ENCODE measurements around the gene TRIM28.
A peak's percentile ranks its signal among the peaks of the same experiment; 100 is the strongest.
"Not testable (repeated sequence)": the region's sequence is repeated elsewhere in the genome, so short reads cannot be mapped to it uniquely, and the experiment has no call there.

TRIM28 gene

DNA sequence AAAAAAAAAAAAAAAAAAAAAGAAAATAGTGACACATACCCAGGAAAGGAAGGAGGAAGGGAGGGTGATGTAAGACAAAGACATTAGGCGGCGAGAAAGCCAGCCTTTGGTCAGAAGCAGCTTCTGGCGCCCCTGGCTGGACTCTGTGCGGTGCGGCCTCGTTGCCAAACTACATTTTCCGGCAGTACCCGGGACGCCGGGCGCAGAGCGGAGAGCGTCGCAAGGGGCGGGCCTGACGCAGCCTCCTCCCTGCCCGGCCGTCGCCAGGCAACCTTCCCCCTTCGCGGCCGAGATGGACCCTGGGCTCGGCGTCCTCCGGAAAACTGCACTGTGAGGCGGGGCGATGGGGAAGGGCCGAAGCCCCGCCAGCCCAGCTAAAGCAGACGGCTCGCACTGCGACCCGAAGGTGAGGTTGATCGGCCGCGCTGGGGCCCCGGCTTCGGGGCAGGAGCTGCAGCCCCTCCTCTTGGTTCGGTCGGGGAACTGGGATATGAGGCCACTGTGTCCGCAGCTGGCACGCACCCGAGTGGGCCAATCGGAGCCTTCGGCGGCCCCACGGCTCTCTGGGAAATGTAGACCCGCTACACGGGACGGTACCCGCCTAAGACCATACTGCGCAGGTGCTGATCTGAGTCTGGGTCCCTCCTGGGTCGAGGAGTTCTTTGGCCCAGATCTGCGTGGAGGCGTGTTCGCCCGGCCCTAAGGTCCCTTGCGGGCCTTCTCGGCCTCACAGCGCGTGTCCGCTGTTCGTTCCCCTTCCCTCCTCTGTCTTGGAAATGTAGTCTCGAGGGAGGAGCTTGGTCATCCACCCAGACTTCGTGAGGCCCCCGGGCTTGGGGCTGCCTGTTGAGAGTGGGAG is 31.5 kb downstream of the TRIM28 start:
- peak; percentile 100 for DNase-seq

DNA sequence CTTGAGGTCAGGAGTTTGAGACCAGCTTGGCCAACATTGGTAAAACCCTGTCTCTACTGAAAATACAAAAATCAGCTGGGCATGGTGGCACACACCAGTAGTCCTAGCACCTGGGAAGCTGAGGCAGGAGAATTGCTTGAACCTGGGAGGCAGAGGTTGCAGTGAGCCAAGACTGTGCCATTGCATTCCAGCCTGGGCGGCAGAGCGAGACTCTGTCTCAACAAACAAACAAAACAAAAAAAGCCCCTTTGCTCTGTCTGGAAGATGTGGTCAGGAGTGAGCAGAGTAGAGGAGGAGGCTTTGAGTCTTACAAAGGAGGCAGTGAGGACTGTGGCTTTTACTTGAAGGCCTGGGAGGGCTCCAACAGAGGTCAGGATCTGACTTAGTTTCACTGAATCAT is 33.7 kb downstream of the TRIM28 start:
- not testable (repeated sequence) for DNase-seq

GRCh38 chr19:58578012-58578925 is 34.4 kb downstream of the TRIM28 start:
- DNase-seq: no peak

DNA sequence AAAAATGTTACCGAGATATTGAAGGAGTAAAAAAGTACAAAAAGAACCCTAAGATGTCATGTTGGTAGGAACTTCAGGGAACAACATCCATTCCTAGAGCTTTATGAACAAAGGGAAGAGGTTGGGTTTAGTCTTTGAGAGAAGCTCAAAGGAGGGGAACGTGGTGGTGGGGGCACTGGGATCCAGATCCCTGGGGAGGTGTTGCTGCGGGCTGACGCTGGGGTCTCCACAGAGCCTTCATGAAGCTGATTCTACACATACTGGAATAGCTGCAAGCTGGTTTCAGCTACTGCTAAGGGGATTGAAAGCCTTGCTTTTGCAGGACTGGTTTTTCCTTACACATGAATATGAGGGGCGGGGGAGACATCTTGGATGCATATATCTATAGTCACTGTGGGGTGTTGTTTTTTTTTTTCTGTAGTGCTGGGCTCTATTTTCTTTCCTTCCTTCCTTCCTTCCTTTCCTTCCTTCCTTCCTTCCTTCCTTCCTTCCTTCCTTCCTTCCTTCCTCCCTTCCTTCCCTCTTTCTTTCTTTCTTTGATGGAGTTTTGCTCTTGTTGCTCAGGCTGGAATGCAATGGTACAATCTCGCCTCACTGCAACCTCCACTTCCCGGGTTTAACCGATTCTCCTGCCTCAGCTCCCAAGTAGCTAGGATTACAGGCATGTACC is 35.7 kb downstream of the TRIM28 start:
- DNase-seq: no peak

GRCh38 chr19:58581227-58582141 is 37.6 kb downstream of the TRIM28 start:
- peak; percentile 66 for DNase-seq

DNA sequence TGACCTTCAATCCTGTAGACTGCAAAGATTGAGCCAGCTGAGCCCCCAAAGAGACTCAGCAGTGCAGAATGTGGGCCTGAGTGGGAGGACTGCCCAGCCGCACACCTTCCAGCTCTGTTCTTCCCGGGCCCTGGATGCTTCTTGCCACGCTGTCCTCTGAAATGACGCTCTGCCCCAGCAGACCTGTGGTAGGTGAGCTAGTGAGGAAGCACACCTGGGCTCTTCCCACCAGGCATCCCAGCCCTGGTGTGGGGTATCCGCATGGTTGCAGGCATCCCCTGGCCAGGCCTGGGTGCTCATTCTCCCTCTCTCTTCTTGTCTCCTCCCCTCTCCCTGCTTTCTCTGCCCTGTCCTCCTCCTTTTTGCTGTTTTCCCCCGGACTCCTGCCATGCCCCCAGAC is 39.1 kb downstream of the TRIM28 start:
- DNase-seq: no peak

- DNase-seq: no peak
Measured at GRCh38 chr19:58584498-58585441, 40.9 kb downstream of the TRIM28 start.

- no peak for DNase-seq
Measured at GRCh38 chr19:58585442-58586132, 41.7 kb downstream of the TRIM28 start.

- DNase-seq: no peak
Measured at GRCh38 chr19:58586133-58586765, 42.4 kb downstream of the TRIM28 start.

Data from right kidney (tissue), 1 donor.